NCI-H1417 treated with DMSO at 0.1 percent for 48 hours (cell line): Measurements from ENCODE around the gene TMEM147.

Experiments
- DNase-seq: peaks from one replicate; lab custom pipeline; 2025; lab: John Stamatoyannopoulos, UW

Gene TMEM147, protein sequence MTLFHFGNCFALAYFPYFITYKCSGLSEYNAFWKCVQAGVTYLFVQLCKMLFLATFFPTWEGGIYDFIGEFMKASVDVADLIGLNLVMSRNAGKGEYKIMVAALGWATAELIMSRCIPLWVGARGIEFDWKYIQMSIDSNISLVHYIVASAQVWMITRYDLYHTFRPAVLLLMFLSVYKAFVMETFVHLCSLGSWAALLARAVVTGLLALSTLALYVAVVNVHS

DNA sequence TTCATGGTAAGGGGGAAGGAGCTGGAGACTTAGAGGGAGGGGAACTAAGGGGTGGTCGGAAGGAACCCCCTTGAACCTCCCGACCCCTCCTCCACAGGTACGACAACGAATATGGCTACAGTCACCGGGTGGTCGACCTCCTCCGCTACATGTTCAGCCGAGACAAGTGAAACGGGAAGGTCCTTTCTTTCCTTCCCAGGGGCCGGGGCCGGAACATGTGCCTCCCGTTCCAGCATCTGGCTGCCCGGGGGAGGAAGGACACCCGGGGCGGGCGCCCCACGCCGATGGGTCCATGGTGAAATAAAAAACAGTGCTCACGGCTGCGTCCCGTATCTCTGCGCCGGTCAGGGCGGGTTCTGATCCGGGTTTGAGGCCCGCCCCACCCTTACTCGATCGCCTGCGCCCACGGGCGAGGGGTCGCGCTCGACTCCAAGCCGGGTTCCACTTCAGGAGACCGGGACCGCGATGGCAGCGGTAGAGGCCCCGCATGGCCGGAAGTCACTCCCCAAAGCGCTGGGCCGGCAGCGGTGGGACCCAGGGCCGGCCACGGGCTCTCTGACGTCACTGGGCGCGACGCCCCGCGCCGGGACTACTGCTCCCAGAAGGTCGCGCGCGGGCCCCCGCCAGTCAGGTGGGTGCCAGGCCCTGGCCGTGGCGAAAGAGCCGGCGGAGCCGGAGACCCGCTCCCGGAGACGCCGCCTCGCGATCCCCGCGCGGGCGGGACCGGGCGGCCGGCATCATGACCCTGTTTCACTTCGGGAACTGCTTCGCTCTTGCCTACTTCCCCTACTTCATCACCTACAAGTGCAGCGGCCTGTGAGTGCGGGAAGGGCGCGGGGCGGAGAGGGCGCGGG lies at the start of gene TMEM147:
Gene TMEM147 (plus strand): TSS at position 626 of the 854 bp plus-strand sequence. CDS start 114 bp downstream, at position 740.
- no peak for DNase-seq

DNA sequence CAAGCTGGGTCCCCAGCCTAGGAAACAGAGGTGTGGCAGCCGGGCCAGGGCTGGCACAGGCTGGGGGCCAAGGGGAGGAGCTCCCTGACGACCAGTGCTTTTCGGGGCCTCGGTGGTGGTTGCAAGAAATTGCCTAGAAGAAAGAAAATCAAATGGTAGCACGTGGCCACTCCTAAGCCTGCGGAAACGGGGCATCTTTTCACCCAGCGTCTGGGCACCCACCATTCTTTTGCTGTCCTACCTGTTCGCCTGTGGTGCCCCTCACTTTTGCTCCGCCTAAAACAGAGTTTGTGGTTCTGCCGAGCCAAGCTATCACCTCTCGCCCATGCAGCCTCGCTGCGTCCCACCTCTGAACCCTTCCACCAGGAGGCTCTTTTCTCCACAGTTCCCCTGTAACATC lies 48.0 kb upstream of the TMEM147 start:
- no peak for DNase-seq

DNA sequence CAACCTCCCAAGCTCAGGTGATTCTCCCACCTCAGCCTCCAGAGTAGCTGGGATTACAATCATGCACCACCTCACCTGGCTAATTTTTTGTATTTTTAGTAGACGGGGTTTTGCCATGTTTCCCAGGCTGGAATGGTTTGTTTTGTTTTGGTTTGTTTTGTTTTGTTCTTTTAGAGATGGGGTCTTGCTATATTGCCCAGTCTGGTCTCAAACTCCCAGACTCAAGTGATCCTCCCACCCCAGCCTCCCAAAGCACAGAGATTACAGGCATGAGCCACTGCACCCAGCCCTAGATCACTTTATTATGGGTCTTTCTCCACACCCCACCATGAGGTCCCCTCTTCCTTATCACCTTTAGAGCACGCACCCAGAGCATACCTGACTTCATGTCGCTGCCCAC lies 47.2 kb upstream of the TMEM147 start:
- DNase-seq: no peak

DNA sequence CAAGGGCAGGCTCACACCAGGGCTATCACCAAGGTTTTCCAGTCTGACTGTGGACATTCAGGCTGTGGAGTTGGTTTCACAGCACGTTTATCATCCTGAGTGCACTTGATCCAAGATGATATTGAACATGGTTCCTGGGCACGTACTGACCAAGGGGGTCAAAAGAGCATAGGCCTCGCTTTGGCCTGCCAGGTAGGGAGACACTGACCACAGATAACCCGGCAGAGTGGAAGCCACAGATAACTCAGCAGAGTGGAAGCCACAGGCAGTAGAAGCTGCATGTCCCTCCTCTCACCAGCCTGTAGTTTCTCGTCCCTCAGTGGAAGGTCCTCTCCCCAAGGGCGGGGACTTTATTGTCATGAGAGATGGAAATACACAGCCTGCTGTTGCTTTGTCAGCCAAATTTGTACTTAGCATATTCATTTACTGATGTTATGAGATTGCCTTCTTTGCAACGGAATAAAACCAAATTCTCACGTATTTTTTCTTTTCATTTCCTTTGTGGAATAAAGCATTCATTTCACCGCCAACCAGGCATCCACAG lies 46.4 kb upstream of the TMEM147 start:
- DNase-seq: no peak

DNA sequence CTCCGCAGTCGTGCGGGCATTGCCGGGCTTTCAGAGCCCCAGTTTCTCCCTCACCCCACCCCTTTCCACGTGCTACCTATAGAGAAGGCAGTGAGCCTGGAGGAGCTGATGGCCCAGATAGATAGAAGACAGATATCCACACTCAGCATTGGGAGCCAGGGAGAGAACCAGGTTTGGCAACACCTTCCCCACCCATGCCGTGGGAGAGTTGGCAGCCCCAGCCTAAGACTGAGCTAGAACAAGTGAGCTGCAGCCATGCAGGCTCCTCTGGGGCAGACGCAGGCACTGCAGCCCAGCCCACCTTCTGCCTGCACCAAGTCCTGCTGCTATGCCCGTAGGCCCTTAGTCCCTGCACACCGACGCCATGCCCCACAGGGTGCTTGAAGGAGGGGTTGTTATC lies 44.8 kb upstream of the TMEM147 start:
- no peak for DNase-seq

DNA sequence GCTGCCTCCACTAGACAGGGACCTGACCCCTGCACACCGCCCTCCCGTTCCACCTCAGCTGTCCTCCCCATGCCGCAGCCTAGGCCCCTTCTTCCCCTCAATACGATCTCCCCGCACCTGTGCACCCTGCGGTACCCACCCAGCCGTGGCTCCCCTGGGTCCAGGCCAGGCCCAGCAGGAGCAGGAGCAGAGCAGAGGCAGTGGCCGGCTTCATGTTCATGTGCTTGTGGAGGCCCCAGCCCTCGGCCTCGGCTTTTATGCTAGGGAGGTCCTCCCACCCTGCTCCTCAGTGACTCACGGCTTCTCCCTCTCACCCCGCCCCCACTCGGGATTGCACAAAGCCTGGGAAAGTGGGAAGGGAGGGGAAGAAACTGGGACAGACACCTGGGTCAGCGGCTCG lies 43.7 kb upstream of the TMEM147 start:
- no peak for DNase-seq

DNA sequence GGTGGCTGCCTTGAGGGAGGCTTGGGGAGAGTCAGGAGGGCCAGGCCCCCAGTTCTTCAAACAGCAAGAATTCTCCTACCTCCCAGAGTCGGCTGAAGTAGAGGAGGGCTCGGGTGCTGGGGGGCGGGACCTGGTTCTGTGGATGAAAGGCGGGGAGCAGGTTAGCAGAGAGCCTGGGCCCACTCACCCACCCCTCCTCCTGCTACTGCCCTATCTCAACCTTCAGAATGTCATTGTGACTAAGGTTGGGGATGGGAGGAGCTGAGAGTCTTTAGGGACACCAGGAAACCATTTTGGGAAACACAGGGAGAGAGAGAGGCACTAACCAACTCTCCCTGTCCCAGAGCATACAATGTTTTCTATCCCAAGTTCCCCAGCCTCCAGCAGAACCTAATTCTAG lies 42.7 kb upstream of the TMEM147 start:
- no peak for DNase-seq

DNA sequence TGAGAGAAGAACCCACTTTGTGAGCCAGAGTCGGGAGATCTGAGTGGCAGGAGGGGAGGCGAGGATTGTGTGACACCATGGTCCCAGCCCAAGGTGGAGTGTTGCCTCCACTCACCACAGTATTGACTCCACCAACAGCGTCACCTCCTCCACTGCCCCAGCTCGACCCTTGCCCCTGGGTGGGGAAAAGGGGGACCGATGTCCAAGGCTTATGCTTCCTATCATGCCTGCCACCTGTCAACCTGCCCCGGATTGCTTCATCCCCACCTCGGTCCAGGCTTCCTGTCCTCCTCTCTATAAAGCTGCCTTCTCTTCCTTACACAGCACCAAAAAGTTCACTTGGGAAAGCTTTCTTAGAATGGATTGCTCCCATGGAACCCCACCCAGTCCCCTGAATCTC lies 39.4 kb upstream of the TMEM147 start:
- no peak for DNase-seq

DNA sequence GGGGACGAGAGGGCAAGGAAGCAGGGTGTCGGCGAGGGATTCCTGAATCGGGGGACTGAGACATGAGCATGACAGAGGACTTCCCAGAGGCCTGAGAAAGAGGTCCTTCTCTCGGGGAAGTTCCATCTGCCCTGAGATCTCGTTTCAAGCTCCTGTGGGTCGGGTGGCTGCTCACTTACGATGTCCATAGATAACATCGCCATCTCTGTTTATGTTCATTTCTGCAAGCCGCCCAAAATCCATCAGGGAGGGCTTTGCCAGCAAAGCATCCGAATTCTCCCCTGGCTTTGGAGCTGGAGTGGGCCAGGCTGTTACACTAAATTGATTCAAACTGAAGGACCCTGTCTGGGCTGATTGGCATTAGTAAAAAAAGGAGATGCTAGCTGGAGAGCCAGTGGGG lies 37.9 kb upstream of the TMEM147 start:
- no peak for DNase-seq

DNA sequence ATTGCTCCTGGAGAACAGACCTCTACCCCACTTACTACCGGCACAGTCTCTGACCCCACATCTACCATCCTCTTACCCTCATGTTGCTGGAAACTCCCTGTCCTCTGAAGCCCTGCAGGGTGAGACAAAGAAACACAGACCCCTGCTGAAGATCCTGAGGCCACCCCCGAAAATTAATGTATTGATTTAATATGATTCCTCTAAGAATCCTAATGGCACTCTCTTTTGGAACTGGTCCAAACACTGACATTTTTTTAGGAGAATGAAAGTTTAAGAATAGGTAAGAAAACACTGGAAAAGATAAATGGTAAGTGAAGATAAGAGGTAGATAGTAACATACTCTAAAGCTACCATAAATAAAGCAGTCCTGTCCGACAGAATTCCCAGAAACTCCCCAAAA lies 37.3 kb upstream of the TMEM147 start:
- DNase-seq: no peak

DNA sequence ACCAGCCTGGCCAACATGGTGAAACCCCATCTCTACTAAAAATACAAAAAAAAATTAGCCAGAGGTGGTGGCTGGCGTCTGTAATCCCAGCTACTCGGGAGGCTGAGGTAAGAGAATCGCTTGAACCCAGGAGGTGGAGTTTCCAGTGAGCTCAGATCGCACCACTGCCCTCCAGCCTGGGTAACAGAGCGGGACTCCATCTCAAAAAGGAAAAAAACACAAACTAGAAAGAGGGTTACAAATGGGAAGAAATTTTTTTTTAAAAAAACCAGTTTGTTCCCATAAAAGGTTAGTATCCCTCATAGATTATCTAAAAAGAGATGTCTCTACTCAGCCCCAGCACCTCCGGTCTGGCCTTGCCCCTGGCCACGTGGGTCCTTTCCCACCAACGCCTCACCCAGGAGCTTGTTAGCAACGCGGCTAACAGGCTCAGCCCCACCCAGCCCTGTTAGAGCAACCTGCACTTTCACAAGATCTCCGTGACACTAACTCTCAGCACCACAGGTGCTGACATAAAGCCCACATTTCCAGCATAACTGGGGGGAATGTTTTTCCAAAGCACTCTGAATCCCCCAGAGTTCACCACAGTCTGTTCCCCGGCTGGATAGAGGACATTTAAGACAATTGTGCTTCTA lies 36.3 kb upstream of the TMEM147 start:
- DNase-seq: no peak

DNA sequence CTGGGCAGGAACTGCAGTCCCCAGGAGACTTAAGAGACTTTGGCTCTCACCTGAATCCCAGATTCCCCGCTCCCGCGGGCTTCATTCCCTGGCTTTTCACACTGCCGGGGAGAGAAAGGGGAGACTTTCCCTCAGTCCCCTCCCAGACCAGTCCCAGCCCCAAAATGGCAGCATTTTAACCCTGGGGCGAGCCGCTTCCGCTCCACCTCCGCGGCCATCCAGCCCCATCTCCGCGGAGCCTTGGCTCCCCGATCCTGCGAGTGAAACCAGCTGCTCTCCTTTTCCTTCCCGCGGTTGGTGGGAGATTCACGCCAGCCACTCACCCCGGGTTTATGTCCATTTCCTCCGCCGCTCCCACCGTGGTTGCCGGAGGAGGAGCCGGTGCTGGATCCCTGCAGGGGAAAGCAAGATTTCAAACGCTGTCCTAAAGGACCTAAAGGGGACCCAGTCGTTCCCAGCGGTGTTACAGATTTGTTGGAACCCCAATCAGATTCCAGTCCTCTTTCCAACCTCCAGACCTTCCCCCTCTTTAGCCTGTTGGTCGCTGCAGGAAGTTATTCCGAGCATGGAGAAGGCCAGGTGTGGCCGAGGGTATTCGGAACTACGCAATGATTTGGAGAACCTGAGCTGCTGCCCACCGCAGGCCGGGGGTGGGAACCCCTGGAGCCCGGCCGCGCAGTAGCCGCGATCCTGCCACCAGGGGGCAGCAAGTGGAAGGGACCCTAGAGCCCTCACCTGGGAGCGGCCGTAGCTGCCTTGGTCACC lies 35.4 kb upstream of the TMEM147 start:
- DNase-seq: no peak

DNA sequence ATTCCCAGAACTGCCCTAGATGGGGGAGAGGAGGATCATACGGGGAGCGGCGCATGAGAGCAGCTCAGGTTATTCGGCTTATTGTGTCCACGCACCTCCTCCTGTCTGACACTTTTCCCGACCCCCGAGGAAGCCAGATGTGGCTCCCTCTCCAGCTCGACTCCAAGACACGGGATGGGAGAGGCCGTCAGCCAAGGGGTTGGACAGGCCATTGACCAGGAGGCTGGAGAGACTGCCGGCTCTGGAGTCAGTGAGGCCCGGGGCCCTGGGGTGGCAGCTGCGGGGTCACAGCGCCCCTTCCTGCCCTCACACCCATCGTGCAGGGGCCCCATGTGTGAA lies 34.8 kb upstream of the TMEM147 start:
- DNase-seq: no peak

DNA sequence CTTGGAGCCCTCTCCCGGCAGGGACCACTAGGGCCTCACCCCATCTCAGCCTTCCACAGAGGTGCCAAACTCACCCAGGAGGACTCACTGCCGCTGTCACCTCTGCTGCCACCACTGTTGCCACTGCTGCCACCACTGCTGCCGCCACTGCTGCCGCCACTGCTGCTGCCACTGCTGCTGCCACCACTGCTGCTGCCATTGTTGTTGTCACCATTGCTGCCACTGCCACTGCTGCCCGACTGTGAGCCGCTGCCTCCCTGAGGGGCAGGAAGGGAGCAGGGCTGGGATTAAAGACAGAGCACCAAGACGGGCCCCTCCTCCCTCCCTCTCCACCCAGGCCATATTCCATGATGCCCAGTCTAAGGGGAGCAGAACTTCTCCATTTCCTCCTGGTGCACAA lies 34.1 kb upstream of the TMEM147 start:
- no peak for DNase-seq

DNA sequence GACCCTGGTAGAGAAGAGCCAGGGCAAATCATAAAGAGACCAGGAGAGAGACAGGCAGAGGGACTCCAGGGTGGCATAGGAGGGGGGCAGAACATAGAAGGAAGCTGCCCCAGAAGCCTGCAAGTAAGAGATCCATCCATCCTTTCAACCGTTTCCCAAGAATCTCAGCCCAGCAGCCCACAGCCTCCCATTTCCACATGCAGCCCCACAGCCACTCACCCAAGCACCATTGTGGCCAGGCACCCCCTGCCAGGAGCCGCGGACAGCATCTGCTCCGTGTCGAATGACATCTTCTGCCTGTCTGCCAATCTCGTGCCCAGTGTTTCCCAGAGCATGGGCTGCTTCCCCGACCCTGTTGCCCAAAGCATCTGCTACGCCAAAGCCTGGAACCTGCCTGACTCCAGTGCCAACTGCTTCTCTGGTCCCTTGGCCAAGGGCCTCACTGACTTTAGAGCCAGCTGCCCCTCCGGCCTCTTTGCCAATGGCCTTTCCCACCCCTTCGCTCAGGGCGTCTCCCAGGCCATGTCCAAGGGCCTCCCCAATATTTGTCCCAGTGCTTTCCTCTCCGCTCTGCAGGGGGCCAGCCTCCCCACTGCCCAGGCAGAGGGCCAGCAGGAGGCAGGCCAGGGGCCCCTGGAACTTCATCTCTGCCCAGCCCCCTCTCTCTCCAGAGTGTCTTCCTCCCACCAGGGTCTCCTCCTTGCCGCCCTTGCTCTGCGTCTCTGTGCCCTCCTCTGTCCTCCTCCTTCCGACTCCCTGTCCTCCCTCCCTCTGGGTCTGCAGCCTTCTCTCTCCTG lies 32.4 kb upstream of the TMEM147 start:
- DNase-seq: no peak

DNA sequence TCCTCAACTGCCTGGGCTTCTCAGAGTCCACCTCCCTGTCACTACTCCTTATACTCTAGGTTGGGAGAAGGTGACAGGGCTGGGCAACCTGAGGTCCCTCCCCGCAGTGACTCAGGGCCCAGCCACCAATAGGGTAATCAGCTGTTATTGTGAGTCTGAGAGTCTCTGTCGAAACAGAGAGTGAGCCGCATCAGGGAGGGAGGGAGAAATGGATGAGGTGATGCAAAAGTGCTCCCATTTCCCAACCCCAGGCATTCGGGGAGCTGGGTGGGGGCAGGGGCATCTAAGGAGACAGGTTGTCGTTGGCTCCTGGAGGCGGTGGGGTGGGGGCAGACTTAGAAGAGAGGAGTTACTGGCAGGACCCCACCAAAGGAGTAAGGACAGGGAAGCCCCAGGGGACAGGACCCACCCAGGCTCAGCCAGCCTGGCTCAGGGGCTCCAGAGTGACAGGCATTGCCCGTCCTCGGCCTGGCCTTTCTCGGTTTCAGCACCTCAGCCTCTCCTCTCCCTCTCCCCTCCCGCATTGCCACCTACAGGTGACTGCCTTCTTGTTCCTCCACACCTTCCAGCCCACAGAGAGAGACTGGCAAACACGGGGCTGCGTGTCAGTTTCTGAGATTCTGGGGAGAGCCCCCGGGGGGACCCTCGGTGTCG lies 31.7 kb upstream of the TMEM147 start, which contains the start of gene DMKN:
Gene DMKN (minus strand): TSS at position 22 of the 654 bp plus-strand sequence. CDS start 174 bp downstream, outside the sequence.
- no peak for DNase-seq

DNA sequence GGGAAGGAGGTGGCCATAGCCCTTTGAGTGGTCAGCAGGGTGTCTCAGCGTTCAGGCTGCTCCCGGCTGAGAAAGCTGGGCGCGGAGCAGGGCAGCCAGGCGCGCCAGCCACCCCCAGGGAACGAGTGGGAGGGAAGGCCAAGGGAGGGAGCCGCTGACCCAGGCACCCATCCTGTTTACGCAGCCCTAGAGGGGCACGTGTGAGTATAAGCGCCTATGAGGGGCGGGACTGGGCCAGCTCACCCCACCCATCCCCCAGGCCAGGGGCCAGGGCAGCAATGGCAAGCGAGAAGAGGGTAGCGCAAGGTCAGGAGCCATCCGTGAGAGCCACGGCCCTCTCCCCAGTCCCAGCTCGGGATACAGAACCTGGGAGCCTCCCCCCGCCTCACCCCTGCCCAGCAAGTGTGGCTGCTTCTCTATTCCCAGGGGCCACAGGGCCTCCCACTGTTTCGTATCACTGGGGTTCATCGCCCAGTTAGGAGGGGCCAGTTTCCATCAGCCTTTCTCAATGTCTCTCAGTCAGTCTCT lies 31.1 kb upstream of the TMEM147 start:
- DNase-seq: no peak

DNA sequence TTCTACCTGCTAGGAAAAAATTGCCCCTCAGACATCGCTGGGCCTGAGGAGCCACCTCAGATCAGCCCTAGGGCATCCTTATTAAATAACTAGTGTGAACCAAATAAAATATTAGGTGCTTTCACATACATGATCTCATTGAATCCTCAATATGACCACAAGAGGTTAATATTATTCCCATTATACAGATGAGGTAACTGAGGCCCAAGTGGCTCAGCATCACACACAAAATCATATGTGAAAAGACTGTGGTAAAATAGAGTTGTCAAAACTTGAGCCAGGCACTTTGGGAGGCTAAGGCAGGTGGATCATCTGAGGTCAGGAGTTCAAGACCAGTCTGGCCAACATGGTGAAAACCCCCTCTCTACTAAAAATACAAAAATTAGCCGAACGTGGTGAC lies 29.1 kb upstream of the TMEM147 start:
- DNase-seq: no peak

DNA sequence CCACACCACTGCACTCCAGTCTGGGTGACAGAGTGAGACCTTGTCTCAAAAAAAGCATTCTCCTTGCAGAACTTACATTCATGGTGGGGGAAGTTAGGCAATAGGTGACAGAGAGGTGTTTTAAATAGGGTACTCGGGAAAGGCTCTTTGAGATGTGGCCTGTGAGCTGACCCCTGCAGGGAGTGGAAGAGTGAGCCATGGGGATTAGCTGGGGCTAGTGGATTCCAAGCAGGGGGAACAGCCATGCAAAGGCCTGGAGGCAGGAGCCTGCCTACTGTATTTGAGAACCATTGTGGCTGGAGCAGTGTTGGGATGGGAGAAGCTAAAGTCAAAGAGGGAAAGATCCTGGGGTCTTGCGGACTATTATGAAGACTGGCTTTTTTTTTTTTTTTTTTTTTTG lies 28.1 kb upstream of the TMEM147 start:
- DNase-seq: no peak

DNA sequence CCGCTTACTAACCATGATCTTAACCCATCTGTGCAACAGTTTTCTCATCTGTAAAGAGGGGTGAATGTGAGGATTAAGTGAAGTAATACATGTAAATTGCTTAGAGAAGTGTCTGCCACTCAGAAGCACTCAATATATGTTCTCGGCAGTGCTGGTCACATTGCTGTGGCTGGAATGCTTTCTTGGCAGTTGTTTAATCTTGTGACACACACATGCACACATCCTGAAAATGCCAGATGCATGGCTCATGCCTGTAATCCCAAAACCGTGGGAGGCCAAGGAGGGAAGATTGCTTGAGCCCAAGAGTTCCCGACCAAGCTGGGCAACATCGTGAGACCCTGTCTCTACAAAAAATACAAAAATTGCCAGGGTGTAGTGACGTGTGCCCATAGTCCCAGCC lies 27.1 kb upstream of the TMEM147 start:
- DNase-seq: no peak

DNA sequence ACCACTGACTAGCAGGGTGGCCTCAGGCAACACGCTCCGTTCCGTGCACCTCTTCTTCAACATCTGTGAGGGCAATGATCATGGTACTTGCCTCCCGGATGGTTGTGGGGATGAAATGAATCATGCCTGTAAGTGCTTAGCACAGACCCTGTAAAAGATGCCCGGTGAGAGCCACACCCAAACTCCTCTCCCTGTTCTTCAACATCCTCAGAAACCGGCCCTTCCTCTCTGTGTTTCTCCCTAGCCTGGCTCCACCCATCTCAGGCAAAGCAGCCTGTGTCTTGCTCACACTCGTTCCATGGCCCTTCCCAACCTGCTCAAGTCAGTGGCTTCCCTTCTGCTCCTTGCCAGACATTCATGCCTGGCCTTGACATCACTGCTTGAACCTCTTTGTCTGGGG lies 26.1 kb upstream of the TMEM147 start:
- DNase-seq: no peak
